BLaER1 treated with 17β-estradiol and CSF1 and Interleukin-3, amounts not matched to agents 10 nM and 100 nM (cell line): ENCODE results near the gene TMPRSS3.

Experiments used
- H3K27ac ChIP-seq, 11 experiments: shearing (Covaris generic); formaldehyde crosslinking; 2 replicates each; pipeline ENCODE4 v1.8.1; 2022
- H3K27me3 ChIP-seq, 11 experiments: shearing (Covaris generic); formaldehyde crosslinking; 2 replicates each; pipeline ENCODE4 v1.8.1; 2022
- H3K36me3 ChIP-seq, 11 experiments: shearing (Covaris generic); formaldehyde crosslinking; 2 replicates each; pipeline ENCODE4 v1.8.1; 2022
- H3K4me1 ChIP-seq, 10 experiments: shearing (Covaris generic); formaldehyde crosslinking; 2 replicates each; pipeline ENCODE4 v1.8.1; 2022
- H3K4me2 ChIP-seq, 11 experiments: shearing (Covaris generic); formaldehyde crosslinking; 2 replicates each; pipeline ENCODE4 v1.8.1; 2022
- H3K4me3 ChIP-seq, 10 experiments: shearing (Covaris generic); formaldehyde crosslinking; 2 replicates each; pipeline ENCODE4 v1.8.1; 2022
- H3K9ac ChIP-seq, 11 experiments: shearing (Covaris generic); formaldehyde crosslinking; 2 replicates each; pipeline ENCODE4 v1.8.1; 2022
- H3K9me3 ChIP-seq, 11 experiments: shearing (Covaris generic); formaldehyde crosslinking; replicated peaks in 1 of 11; 2 replicates each; pipeline ENCODE4 v1.8.1; 2022
- H4K20me1 ChIP-seq, 11 experiments: shearing (Covaris generic); formaldehyde crosslinking; 2 replicates each; pipeline ENCODE4 v1.8.1; 2022
- Cebpa-rat ChIP-seq, 11 experiments: shearing (Covaris generic); IDR thresholded peaks; 2 replicates each; pipeline ENCODE4 v1.8.1; 2022

Gene TMPRSS3

GRCh38 chr21:42348762-42349161 is 47.1 kb downstream of the TMPRSS3 start:
- Histone ChIP-seq H3K9ac (no peak overlapping the region), H3K4me2 (no peak overlapping the region), H4K20me1 (no peaks in the 10 kb centered on the region), H3K4me1 (peaks cover 0 to 11% (median 5%) of the 10 kb centered on the region in 10 experiments; a peak in 12 of 20 replicates), H3K9me3 (peaks cover 0 to 19% (median 6%) of the 10 kb centered on the region in 11 experiments; a peak in 14 of 22 replicates), H3K36me3 (no peaks in the 10 kb centered on the region), H3K27ac (no peak overlapping the region), H3K27me3 (no peaks in the 10 kb centered on the region), H3K4me3 (no peak overlapping the region)
- peak in 1 of 11 experiments; percentile 12; a peak in 1 of 22 replicates for TF ChIP-seq Cebpa-rat (IDR thresholded peaks at IDR 0.05)

GRCh38 chr21:42347601-42348327 is 48.1 kb downstream of the TMPRSS3 start:
- no peaks in the 10 kb centered on the region for H3K27me3 ChIP-seq
- H3K4me3 ChIP-seq = no peak overlapping the region
- no peak overlapping the region for H3K9ac ChIP-seq
- H3K9me3 ChIP-seq = peaks cover 0 to 13% (median 6%) of the 10 kb centered on the region in 11 experiments; a peak in 11 of 22 replicates
- no peaks in the 10 kb centered on the region for H3K36me3 ChIP-seq
- peak overlapping the region in 2 of 11 experiments; percentile 18 to 21; a peak in 2 of 22 replicates for H3K4me2 ChIP-seq
- no peak for TF ChIP-seq Cebpa-rat (IDR thresholded peaks at IDR 0.05)
- no peak overlapping the region for H3K27ac ChIP-seq
- H3K4me1 ChIP-seq = peaks cover 0 to 10% (median 0%) of the 10 kb centered on the region in 10 experiments; a peak in 2 of 20 replicates
- no peaks in the 10 kb centered on the region for H4K20me1 ChIP-seq

GRCh38 chr21:42346866-42347600 is 48.8 kb downstream of the TMPRSS3 start:
- TF ChIP-seq Cebpa-rat (IDR thresholded peaks at IDR 0.05) = no peak
- H4K20me1 ChIP-seq = no peaks in the 10 kb centered on the region
- no peak overlapping the region for H3K4me3 ChIP-seq
- no peaks in the 10 kb centered on the region for H3K27me3 ChIP-seq
- H3K4me1 ChIP-seq = peaks cover 0 to 10% (median 0%) of the 10 kb centered on the region in 10 experiments; a peak in 1 of 20 replicates
- H3K27ac ChIP-seq = no peak overlapping the region
- peak overlapping the region in 1 of 11 experiments; percentile 21; a peak in 1 of 22 replicates for H3K4me2 ChIP-seq
- H3K9ac ChIP-seq = no peak overlapping the region
- H3K36me3 ChIP-seq = no peaks in the 10 kb centered on the region
- peaks cover 0 to 13% (median 6%) of the 10 kb centered on the region in 11 experiments; a peak in 11 of 22 replicates for H3K9me3 ChIP-seq

GRCh38 chr21:42346441-42346840 is 49.4 kb downstream of the TMPRSS3 start:
- Histone ChIP-seq H3K27ac (no peak overlapping the region), H3K36me3 (no peaks in the 10 kb centered on the region), H3K27me3 (no peaks in the 10 kb centered on the region), H4K20me1 (no peaks in the 10 kb centered on the region), H3K9me3 (peaks cover 0 to 13% (median 6%) of the 10 kb centered on the region in 11 experiments; a peak in 11 of 22 replicates), H3K4me2 (no peak overlapping the region), H3K4me3 (no peak overlapping the region), H3K4me1 (peaks cover 0 to 10% (median 0%) of the 10 kb centered on the region in 10 experiments; a peak in 1 of 20 replicates), H3K9ac (no peak overlapping the region)
- TF ChIP-seq Cebpa-rat (IDR thresholded peaks at IDR 0.05) = no peak

- Histone ChIP-seq H3K27ac (no peak overlapping the region), H3K27me3 (no peaks in the 10 kb centered on the region), H3K36me3 (no peaks in the 10 kb centered on the region), H4K20me1 (no peaks in the 10 kb centered on the region), H3K4me3 (no peak overlapping the region), H3K4me2 (no peak overlapping the region), H3K9ac (no peak overlapping the region), H3K9me3 (peaks cover 0 to 13% (median 6%) of the 10 kb centered on the region in 11 experiments; a peak in 11 of 22 replicates), H3K4me1 (peaks cover 0 to 10% (median 0%) of the 10 kb centered on the region in 10 experiments; a peak in 1 of 20 replicates)
- no peak for TF ChIP-seq Cebpa-rat (IDR thresholded peaks at IDR 0.05)
Observed at GRCh38 chr21:42344631-42345030, 51.2 kb downstream of the TMPRSS3 start.

- Histone ChIP-seq H3K4me2 (no peak overlapping the region), H3K4me3 (no peak overlapping the region), H4K20me1 (no peaks in the 10 kb centered on the region), H3K36me3 (no peaks in the 10 kb centered on the region), H3K9ac (no peak overlapping the region), H3K4me1 (peaks cover 0 to 10% (median 0%) of the 10 kb centered on the region in 10 experiments; a peak in 1 of 20 replicates), H3K9me3 (peaks cover 0 to 13% (median 6%) of the 10 kb centered on the region in 11 experiments; a peak in 11 of 22 replicates), H3K27me3 (no peaks in the 10 kb centered on the region), H3K27ac (no peak overlapping the region)
- TF ChIP-seq Cebpa-rat (IDR thresholded peaks at IDR 0.05) = no peak
Observed at GRCh38 chr21:42343963-42344510, 51.8 kb downstream of the TMPRSS3 start.

GRCh38 chr21:42343556-42343955 is 52.3 kb downstream of the TMPRSS3 start:
- H4K20me1 ChIP-seq = no peaks in the 10 kb centered on the region
- H3K9ac ChIP-seq = no peak overlapping the region
- no peaks in the 10 kb centered on the region for H3K36me3 ChIP-seq
- H3K4me3 ChIP-seq = no peak overlapping the region
- H3K27ac ChIP-seq = no peak overlapping the region
- H3K4me1 ChIP-seq = peaks cover 0 to 10% (median 0%) of the 10 kb centered on the region in 10 experiments; a peak in 1 of 20 replicates
- no peak overlapping the region; a peak in 1 of 22 replicates for H3K4me2 ChIP-seq
- H3K27me3 ChIP-seq = no peaks in the 10 kb centered on the region
- H3K9me3 ChIP-seq = peaks cover 0 to 8% (median under 1%) of the 10 kb centered on the region in 11 experiments; a peak in 9 of 22 replicates
- no peak for TF ChIP-seq Cebpa-rat (IDR thresholded peaks at IDR 0.05)

GRCh38 chr21:42343101-42343500 is 52.8 kb downstream of the TMPRSS3 start:
- Histone ChIP-seq H3K36me3 (no peaks in the 10 kb centered on the region), H3K9ac (no peak overlapping the region), H4K20me1 (no peaks in the 10 kb centered on the region), H3K4me3 (no peak overlapping the region), H3K4me1 (peaks cover 0 to 10% (median 0%) of the 10 kb centered on the region in 10 experiments; a peak in 3 of 20 replicates), H3K9me3 (peaks cover 0 to 6% (median 0%) of the 10 kb centered on the region in 11 experiments; a peak in 1 of 22 replicates), H3K4me2 (no peak overlapping the region), H3K27ac (no peak overlapping the region), H3K27me3 (no peaks in the 10 kb centered on the region)
- no peak for TF ChIP-seq Cebpa-rat (IDR thresholded peaks at IDR 0.05)
